HG03175 (cell line): ENCODE measurements around the gene ZFP14.

ENCODE experiments used
- ATAC-seq: cut with Tn5 transposase; IDR thresholded peaks from one replicate; pipeline ENCODE4 v1.9.1; 2021; ENCODE audit warnings: mild to moderate bottlenecking, moderate library complexity; ENCODE audit not compliant: unreplicated experiment

Gene ZFP14

DNA sequence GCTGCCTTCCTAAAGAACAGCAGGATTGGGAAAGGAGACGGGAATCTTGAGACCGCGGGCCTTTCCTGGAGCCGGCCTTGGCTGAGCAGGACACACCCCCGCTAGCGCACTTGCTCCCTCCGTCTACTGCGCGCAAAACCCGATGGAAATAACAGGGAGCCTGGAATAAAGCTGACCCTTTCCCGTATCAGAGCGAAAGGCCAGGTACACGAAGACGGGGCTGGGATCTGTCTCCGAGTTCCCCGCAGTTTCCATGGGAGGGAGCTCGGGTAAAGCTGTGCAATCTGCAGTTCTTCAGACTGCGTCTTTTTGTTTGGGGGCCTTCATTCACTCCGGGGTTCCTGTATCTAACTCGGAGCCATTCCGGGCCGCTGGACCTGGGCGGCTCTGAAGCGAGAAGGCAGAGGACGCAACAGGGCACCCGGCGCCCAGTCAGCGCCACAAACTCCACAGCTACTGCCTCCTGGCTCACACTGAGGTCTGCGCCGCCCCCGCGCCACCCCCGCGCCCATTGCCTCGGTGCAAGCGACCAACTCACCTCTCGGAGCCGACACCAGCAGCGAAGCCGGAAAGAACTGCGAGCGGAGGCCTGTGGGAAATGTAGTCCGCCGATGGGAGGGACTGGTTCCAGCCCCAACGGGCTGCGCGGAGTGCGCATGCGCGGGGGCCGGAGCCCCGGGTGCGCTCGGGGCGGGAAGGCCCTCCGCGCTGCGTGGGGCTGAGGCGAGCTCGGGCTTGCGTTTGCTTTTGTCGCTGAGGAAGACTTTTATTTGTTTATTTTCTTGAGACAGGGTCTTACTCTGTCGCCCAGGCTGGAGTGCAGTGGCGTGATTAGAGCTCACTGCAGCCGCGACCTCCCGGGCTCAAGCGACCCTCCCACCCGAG, at the start of gene ZFP14:
Gene ZFP14, minus strand, starts transcription at position 577 of the 885 bp plus-strand sequence. CDS start 11,309 bp downstream, outside the sequence.
- peak; percentile 94 for ATAC-seq

GRCh38 chr19:36423925-36424324, 44.9 kb upstream of the ZFP14 start:
- no peak for ATAC-seq

DNA sequence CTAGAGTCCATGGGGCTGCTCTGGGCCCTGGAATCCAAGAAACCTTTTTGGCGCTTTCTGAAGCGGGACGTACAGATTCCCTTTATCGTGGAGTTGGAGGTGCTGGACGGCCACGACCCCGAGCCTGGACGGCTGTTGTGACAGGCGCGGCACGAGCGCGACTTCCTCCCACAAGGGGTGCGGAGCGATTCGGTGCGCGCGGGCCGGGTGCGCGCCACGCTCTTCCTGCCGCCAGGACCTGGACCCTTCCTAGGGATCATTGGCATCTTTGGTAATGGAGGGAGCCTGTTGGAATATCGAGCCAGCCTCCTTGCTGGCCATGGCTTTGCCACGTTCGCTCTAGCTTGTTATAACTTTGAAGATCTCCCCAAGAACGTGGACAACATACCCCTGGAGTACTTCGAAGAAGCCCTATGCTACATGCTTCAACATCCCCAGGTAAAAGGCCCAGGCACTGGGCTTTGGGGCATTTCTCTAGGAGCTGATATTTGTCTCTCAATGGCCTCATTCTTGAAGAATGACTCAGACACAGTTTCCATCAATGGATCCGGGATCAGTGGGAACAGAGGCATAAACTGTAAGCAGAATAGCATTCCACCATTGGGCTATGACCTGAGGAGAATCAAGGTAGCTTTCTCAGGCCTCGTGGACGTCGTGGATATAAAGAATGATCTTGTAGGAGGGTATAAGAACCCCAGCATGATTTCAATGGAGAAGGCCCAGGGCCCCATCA, 42.9 kb upstream of the ZFP14 start:
- no peak for ATAC-seq

DNA sequence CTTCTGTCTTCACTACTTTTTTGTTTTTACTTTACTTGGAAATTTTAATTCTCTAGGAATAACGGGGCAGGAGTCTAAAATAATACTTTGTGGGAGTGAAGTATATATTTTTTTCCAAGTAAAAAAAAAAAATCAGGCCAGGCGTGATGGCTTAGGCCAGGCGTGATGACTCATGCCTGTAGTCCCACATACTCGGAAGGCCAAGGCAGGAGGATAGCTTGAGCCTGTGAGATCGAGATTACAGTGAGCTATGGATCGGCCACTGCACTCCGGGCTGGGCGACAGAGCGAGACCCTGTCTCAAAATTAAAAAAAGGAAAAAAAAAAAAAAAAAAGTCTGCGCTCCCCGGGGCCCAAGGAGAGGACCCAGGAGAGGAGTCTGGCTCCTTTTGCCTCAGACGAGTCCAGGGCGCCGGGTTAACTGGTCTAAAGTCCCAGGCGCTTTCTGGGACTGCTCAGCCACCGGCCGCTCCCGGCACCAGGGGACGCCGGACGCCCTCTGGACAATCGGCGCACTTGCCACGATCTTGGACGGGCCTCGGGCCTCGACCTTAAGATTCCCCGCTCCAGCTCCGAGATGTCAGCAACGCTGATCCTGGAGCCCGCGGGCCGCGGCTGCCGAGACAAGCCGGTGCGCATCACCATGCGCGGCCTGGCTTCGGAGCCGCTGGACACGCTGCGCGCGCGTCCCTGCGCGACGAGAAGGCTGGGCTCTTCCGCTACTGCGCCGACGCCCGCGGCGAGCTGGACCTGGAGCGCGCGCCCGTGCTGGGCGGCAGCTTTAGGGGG, 42.2 kb upstream of the ZFP14 start:
- no peak for ATAC-seq

GRCh38 chr19:36418287-36419001, 39.4 kb upstream of the ZFP14 start, which contains the start of gene ZFP82:
Gene ZFP82, minus strand, starts transcription at chr19:36418644. Its CDS starts 8,855 bp downstream, at chr19:36409789.
- peak; percentile 84 for ATAC-seq

DNA sequence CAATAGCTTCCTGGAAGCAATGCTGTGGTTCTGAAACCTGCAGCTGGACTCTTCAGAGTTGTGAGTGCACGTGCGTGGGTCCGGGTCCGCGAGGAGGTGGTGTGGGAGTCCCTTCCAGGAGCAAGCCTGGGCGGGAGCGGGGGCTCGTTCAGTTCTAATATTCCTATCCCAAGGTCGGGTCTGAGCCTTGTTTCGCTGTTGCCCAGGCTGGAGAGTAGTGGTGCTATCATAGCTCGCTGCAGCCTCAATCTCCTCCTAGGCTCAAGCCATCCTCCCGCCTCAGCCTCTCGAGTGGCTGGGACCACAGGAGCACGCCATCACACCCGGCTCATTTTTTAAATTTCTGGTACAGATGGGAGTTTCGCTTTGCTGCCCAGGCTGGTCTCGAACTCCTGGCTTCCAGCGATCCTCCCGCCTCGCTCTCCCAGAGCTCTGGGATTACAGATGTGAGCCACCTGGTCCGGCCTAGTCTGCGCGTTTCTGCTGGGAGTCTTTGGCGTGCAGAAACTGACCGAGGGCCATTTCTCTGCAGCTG, 38.8 kb upstream of the ZFP14 start:
- no peak for ATAC-seq

DNA sequence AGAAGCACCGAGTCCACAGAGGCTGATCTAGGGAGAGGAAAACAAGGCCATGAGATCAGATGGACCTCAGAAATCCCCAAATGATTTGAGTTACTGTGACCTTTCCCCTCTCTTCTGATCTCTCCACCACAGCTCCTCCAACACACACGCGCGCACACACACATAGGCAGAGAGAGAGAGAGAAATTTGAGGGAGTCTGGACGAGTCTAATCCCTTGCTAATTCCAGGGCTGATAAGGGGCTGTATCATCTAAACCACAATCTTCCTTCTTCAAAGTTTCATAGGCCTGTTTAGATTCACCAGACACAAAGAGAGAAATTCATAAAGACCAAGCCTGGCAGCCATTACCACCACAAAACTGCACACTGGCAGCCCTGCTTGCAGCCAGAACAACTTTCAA, 30.8 kb upstream of the ZFP14 start:
- ATAC-seq = no peak

GRCh38 chr19:36408101-36408500, 29.1 kb upstream of the ZFP14 start:
- no peak for ATAC-seq

DNA sequence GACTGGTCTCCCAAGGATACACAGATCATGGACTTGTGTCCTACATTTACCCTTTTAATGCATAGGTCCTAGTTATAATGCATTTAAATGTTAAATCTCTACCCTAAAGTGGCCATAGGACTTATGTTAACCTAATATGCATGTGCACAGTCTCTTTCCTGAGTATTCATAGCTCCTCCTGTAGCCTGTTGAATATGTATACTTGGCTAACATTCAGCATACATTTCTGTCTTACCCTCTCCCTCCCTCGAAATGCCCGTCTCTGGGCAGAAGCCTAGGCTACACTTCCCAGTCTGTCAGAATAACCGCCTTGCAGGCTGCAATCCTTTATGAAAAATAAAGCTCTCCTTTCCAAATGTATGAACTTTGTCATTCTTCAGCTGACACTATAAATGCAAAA, 25.5 kb upstream of the ZFP14 start:
- no peak for ATAC-seq

DNA sequence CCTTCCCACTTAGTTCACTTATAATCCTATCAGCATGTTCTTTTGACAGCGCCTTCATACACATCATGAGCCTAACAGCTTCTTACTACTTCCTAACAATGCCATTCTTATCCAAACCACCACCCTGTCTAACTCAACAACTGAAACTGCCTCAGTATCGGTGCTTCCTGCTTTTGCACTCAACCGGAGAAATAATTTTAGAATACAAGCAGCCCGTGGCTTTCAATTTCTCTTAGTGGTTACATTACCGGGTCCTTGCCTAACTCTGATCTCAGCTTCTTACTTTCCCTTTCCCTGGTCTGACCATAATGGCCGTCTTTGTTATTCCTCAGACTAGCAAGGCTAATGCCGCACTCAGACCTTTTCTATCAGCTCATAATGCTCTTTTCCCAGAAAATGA, 22.5 kb upstream of the ZFP14 start:
- no peak for ATAC-seq

GRCh38 chr19:36398571-36398970, 19.6 kb upstream of the ZFP14 start:
- ATAC-seq = no peak

DNA sequence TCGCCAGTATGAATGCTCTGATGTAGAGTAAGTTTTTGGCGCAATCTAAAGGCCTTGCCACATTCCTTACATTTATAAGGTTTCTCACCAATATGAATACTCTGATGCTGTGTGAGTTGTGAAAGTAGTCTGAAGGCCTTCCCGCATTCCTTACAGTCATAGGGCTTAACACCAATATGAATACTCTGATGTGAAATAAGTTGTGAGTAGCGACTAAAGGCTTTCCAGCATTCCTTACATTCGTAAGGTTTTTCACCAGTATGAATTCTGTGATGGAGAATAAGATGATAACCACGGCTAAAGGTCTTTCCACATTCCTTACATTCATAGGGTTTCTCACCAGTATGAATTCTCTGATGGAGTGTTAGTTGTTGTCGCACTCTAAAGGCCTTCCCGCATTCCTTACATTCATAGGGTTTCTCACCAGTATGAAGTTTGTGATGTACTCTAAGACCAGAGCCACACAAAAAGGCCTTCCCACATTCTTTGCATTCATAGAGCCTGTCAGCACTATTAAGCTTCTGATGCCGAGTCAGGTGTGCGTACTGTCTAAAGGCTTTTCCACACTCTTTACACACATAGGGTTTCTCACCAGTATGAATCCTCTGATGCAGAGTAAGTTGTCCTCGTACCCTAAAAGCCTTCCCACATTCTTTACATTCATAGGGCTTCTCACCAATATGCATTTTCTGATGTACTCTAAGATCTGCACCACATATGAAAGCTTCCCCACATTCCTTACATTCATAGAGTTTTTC, 14.1 kb upstream of the ZFP14 start:
- ATAC-seq = no peak

GRCh38 chr19:36379510-36379819, 464 bp upstream of the ZFP14 start:
- no peak for ATAC-seq

- no peak for ATAC-seq
Measured at GRCh38 chr19:36377541-36378178, 1.3 kb downstream of the ZFP14 start.

- no peak for ATAC-seq
Measured at GRCh38 chr19:36373638-36374156, 5.3 kb downstream of the ZFP14 start.

DNA sequence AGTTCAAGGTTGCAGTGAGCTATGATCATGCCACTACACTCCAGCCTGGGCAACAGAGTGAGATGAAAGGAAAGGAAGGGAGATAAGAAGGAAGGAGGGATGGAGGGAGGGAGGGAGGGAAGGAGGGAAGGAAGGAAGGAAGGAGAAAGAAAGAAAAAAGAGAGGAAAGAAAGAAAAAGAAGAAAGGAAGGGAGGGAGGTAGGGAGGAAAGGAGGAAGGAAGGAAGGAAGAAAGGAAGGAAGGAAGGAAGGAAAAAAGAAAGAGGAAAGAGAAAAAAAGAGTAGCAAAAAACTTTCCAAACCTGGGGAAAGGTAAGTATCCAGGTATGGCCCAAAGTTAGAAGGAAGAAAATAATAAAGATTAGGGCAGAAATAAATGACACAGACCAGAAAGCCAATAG, 7.1 kb downstream of the ZFP14 start:
- ATAC-seq = no peak

GRCh38 chr19:36363845-36364244, 15.2 kb downstream of the ZFP14 start:
- no peak for ATAC-seq

DNA sequence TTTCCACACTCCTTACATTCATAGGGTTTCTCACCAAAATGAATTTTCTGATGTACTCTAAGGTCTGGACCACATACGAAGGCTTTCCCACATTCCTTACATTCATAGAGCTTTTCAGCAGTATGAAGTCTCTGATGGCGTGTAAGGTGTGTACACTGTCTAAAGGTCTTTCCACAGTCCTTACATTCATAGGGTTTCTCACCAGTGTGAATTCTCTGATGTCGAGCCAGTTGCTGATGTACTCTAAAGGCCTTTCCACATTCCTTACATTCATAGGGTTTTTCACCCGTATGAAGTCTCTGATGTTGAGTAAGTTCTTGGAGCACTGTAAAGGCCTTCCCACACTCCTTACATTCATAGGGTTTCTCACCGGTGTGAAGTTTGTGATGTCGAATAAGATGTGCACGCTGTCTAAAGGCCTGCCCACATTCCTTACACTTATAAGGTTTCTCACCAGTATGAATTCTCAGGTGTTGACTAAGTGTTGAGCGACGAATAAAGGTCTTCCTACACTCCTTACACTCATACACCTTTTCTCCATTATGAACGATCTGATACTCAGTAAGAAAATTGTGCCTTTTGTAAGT, 38.1 kb downstream of the ZFP14 start:
- no peak for ATAC-seq
